Right lobe of liver (tissue), 6 donors: ENCODE measurements around the gene SWI5. TPM values are rescaled to one million over a fixed set of nuclear protein-coding genes. Genes with fewer than 3 reads are reported as not detected.

Source experiments
- ATAC-seq, 4 donors: fragments of 200-7000 bp; cut with Tn5 transposase; one replicate each; pipeline ENCODE4 v1.9.1; 2020; ENCODE audit warnings: mild to moderate bottlenecking in 4 of 4, moderate library complexity in 4 of 4
- DNase-seq, 3 donors: peaks; one replicate each; pipeline ENCODE4 v3.0.0-alpha.2; 2020
- H3K27ac ChIP-seq, 3 donors: fragments of 200-600 bp; one replicate each; pipeline ENCODE4 v1.8.0; 2022
- H3K27me3 ChIP-seq, 2 donors: fragments of 200-600 bp; one replicate each; pipeline ENCODE4 v1.8.0; 2022
- H3K36me3 ChIP-seq, 4 donors: fragments of 200-600 bp; sonication (generic) in 1 of 4; one replicate each; pipeline versions ENCODE4 v1.5.1 to v1.8.0; 2017 to 2022; ENCODE audit warnings: control low read depth in 1 of 4
- H3K4me1 ChIP-seq, 4 donors: fragments of 200-600 bp; sonication (generic) in 1 of 4; one replicate each; pipeline versions ENCODE4 v1.5.1 to v1.8.0; 2017 to 2022; ENCODE audit warnings: control low read depth in 1 of 4
- H3K4me3 ChIP-seq, 3 donors: fragments of 200-600 bp; one replicate each; pipeline ENCODE4 v1.8.0; 2022
- H3K9me3 ChIP-seq, 4 donors: fragments of 200-600 bp; sonication (generic) in 1 of 4; one replicate each; pipeline versions ENCODE4 v1.5.1 to v1.8.0; 2017 to 2022; ENCODE audit warnings: control low read depth in 1 of 4
- CTCF ChIP-seq, 4 donors: fragments of 200-600 bp in 3 of 4; fragments of 450-650 bp in 1 of 4; IDR thresholded peaks; one replicate each; pipeline versions ENCODE4 v1.5.1 to v1.8.0; 2016 to 2022; ENCODE audit warnings: antibody characterized with exemption in 4 of 4, mild to moderate bottlenecking in 2 of 4
- POLR2A ChIP-seq: fragments of 450-650 bp; IDR thresholded peaks from one replicate; pipeline ENCODE4 v1.6.1; 2017; ENCODE audit warnings: antibody characterized with exemption, mild to moderate bottlenecking
- WGBS: methylation state at CpG from one replicate; pipeline ENCODE4 v1.1.6; 2018; ENCODE audit warnings: low coverage, low lambda C conversion rate; ENCODE audit not compliant: insufficient coverage; ENCODE audit errors: missing lambda C conversion rate; 5-methylcytosine and 5-hydroxymethylcytosine counted together
- intact Hi-C, 2 donors: fragments of 100-400 bp; cut with DNase I; formaldehyde crosslinking; loops; one replicate each; pipeline versions ENCODE4 v1.11.2 to v1.14.1; 2022
- total RNA-seq, 6 experiments: library from RNA; depleted of rRNA in 2 of 6; stranded (reverse); fragments of >200 nt in 2 of 6; fragmentation: NEBNext Ultra II Directional in 3 of 6; extraction: Animal tissue kit (Norgen Biotek cat#: 25700) in 3 of 6; gene quantifications; one replicate each; pipeline versions ENCODE4 v1.1.0 to v1.2.4, GENCODE V29; 2016 to 2023
- donor health status: DM: no; HTN: yes; CAD: no.
- donor health status: DM: no; HTN: no; CAD: no.
- donor health status: DM: no; HTN: no; CAD: no.
- donor health status: DM: no; HTN: yes; CAD: no.
- donor health status: DM: no; HTN: yes; CAD: no.

SWI5 gene
- total RNA-seq, 6 experiments from 2014 or later: 10.8 to 17.3 (median 14.3) TPM

- H3K9me3 ChIP-seq: no peaks in the 10 kb centered on the region
- no peaks in the 10 kb centered on the region for H3K27me3 ChIP-seq
- no peak overlapping the region for H3K4me3 ChIP-seq
- DNase-seq: no peak
- no peak overlapping the region for H3K27ac ChIP-seq
- no peaks in the 10 kb centered on the region for H3K36me3 ChIP-seq
- WGBS: 80% methylated on average over 1 of the region's 2 CpGs
- TF ChIP-seq CTCF (IDR thresholded peaks at IDR 0.05) (no peak), POLR2A (no peak)
- intact Hi-C loops: no loop called here
- peaks cover 0 to 10% (median 0%) of the 10 kb centered on the region in 4 donors for H3K4me1 ChIP-seq
- no peak for ATAC-seq
These were observed 29.6 kb upstream of the SWI5 start for GRCh38 chr9:128246471-128246870.

- no peak for DNase-seq
- ATAC-seq: no peak
- H3K4me1 ChIP-seq: peaks cover 0 to 10% (median 0%) of the 10 kb centered on the region in 4 donors
- H3K27me3 ChIP-seq: no peaks in the 10 kb centered on the region
- H3K9me3 ChIP-seq: no peaks in the 10 kb centered on the region
- intact Hi-C loops: no loop called here
- no peak overlapping the region for H3K27ac ChIP-seq
- no peak for TF ChIP-seq CTCF (IDR thresholded peaks at IDR 0.05)
- no peak for TF ChIP-seq POLR2A
- H3K4me3 ChIP-seq: no peak overlapping the region
- no peaks in the 10 kb centered on the region for H3K36me3 ChIP-seq
- 100% methylated on average over 1 of the region's 5 CpGs for WGBS
These were observed 28.8 kb upstream of the SWI5 start for GRCh38 chr9:128247226-128247803.

- Histone ChIP-seq H3K4me1 (peaks cover 0 to 10% (median 0%) of the 10 kb centered on the region in 4 donors), H3K27ac (no peak overlapping the region), H3K36me3 (no peaks in the 10 kb centered on the region), H3K27me3 (no peaks in the 10 kb centered on the region), H3K9me3 (no peaks in the 10 kb centered on the region), H3K4me3 (no peak overlapping the region)
- intact Hi-C loops: no loop called here
- no peak for ATAC-seq
- no peak for DNase-seq
- TF ChIP-seq POLR2A (no peak), CTCF (IDR thresholded peaks at IDR 0.05) (no peak)
- 75% methylated on average over 7 of the region's 8 CpGs for WGBS
These were observed 26.5 kb upstream of the SWI5 start for GRCh38 chr9:128249558-128249907.

- intact Hi-C loops: no loop called here
- TF ChIP-seq POLR2A (no peak), CTCF (IDR thresholded peaks at IDR 0.05) (no peak)
- ATAC-seq (peak; percentile 87 to 95 (median 90)), DNase-seq (peak; percentile 79 to 91 (median 83))
- Histone ChIP-seq H3K9me3 (no peaks in the 10 kb centered on the region), H3K27me3 (no peaks in the 10 kb centered on the region), H3K36me3 (no peaks in the 10 kb centered on the region), H3K4me3 (peak overlapping the region in 1 of 3 donors; percentile 34), H3K4me1 (peaks cover 0 to 10% (median 0%) of the 10 kb centered on the region in 4 donors), H3K27ac (no peak overlapping the region)
- 23% methylated on average over 7 of the region's 81 CpGs for WGBS
These were observed 25.9 kb upstream of the SWI5 start for GRCh38 chr9:128249908-128250838.
